HL-60 (cell line): Measurements from ENCODE around the gene UST.

Source experiments
- POLR2AphosphoS5 ChIP-seq: IDR thresholded peaks from 2 replicates; pipeline ENCODE4 v1.6.1; 2012; ENCODE audit warnings: low read depth
- TF ChIP-seq, protein P1 (sequence below): IDR thresholded peaks from one replicate; pipeline ENCODE4 v1.5.1; 2011; ENCODE audit warnings: low read length, control low read depth, inconsistent platforms; ENCODE audit not compliant: insufficient read depth
- TF ChIP-seq, protein P2 (sequence below): IDR thresholded peaks from 2 replicates; pipeline ENCODE4 v1.6.1; 2012; ENCODE audit warnings: low read depth; ENCODE audit not compliant: insufficient replicate concordance

DNA sequence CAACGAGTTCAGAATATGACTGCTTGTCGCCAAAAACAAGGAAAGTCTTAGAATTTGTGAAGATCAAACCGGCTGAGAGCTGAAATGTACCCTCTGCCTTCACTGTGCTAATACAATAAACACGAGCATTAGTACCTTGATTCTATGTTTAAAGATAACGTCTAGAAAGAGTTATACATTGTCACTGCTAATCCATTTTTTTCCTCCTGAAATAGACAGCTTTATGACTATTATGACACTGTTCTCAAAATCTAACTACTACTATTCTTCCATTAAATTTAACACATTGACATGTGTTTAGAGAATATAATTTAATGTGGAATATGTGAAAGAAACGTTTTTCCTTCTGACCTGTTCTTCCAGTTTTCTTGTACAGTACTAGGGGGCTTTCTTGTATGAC, 204.8 kb downstream of the UST start:
- TF ChIP-seq, protein P1, sequence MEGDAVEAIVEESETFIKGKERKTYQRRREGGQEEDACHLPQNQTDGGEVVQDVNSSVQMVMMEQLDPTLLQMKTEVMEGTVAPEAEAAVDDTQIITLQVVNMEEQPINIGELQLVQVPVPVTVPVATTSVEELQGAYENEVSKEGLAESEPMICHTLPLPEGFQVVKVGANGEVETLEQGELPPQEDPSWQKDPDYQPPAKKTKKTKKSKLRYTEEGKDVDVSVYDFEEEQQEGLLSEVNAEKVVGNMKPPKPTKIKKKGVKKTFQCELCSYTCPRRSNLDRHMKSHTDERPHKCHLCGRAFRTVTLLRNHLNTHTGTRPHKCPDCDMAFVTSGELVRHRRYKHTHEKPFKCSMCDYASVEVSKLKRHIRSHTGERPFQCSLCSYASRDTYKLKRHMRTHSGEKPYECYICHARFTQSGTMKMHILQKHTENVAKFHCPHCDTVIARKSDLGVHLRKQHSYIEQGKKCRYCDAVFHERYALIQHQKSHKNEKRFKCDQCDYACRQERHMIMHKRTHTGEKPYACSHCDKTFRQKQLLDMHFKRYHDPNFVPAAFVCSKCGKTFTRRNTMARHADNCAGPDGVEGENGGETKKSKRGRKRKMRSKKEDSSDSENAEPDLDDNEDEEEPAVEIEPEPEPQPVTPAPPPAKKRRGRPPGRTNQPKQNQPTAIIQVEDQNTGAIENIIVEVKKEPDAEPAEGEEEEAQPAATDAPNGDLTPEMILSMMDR: no peak
- TF ChIP-seq POLR2AphosphoS5: no peak
- TF ChIP-seq, protein P2, sequence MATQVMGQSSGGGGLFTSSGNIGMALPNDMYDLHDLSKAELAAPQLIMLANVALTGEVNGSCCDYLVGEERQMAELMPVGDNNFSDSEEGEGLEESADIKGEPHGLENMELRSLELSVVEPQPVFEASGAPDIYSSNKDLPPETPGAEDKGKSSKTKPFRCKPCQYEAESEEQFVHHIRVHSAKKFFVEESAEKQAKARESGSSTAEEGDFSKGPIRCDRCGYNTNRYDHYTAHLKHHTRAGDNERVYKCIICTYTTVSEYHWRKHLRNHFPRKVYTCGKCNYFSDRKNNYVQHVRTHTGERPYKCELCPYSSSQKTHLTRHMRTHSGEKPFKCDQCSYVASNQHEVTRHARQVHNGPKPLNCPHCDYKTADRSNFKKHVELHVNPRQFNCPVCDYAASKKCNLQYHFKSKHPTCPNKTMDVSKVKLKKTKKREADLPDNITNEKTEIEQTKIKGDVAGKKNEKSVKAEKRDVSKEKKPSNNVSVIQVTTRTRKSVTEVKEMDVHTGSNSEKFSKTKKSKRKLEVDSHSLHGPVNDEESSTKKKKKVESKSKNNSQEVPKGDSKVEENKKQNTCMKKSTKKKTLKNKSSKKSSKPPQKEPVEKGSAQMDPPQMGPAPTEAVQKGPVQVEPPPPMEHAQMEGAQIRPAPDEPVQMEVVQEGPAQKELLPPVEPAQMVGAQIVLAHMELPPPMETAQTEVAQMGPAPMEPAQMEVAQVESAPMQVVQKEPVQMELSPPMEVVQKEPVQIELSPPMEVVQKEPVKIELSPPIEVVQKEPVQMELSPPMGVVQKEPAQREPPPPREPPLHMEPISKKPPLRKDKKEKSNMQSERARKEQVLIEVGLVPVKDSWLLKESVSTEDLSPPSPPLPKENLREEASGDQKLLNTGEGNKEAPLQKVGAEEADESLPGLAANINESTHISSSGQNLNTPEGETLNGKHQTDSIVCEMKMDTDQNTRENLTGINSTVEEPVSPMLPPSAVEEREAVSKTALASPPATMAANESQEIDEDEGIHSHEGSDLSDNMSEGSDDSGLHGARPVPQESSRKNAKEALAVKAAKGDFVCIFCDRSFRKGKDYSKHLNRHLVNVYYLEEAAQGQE: no peak
